Neuron (in vitro differentiated cells): ENCODE measurements around the gene PLOD1.

ENCODE experiments used
- H2AFZ ChIP-seq: one replicate; pipeline ENCODE4 v1.6.1; 2013; ENCODE audit warnings: low read depth, mild to moderate bottlenecking, inconsistent platforms, low read length, moderate library complexity
- H3K27me3 ChIP-seq: one replicate; pipeline ENCODE4 v1.6.1; 2013; ENCODE audit warnings: low read length; ENCODE audit not compliant: insufficient read depth
- H3K36me3 ChIP-seq: one replicate; pipeline ENCODE4 v1.6.1; 2013; ENCODE audit warnings: low read length; ENCODE audit not compliant: insufficient read depth
- H3K4me1 ChIP-seq: one replicate; pipeline ENCODE4 v1.6.1; 2013; ENCODE audit warnings: low read length; ENCODE audit not compliant: insufficient read depth
- H3K4me3 ChIP-seq: 2 replicates; pipeline ENCODE4 v1.5.1; 2013; ENCODE audit warnings: mild to moderate bottlenecking, low read length, moderate library complexity
- H3K9me3 ChIP-seq: one replicate; pipeline ENCODE4 v1.6.1; 2013; ENCODE audit warnings: low read length

Gene PLOD1

GRCh38 chr1:12014141-12014991 is 79.8 kb downstream of the PLOD1 start:
- Histone ChIP-seq H3K4me1 (no peaks in the 10 kb centered on the region), H3K27me3 (no peaks in the 10 kb centered on the region), H2AFZ (no peak overlapping the region), H3K4me3 (no peak overlapping the region), H3K36me3 (peaks cover 32% of the 10 kb centered on the region), H3K9me3 (no peaks in the 10 kb centered on the region)

- no peak overlapping the region for H2AFZ ChIP-seq
- H3K4me3 ChIP-seq = no peak overlapping the region
- no peaks in the 10 kb centered on the region for H3K27me3 ChIP-seq
- H3K4me1 ChIP-seq = peaks cover 2% of the 10 kb centered on the region
- no peaks in the 10 kb centered on the region for H3K9me3 ChIP-seq
- H3K36me3 ChIP-seq = peaks cover 25% of the 10 kb centered on the region
These were observed 80.5 kb downstream of the PLOD1 start for GRCh38 chr1:12015001-12015491.

- Histone ChIP-seq H3K27me3 (no peaks in the 10 kb centered on the region), H3K4me3 (no peak overlapping the region), H3K36me3 (peaks cover 20% of the 10 kb centered on the region), H2AFZ (no peak overlapping the region), H3K9me3 (no peaks in the 10 kb centered on the region), H3K4me1 (peaks cover 5% of the 10 kb centered on the region)
These were observed 81.0 kb downstream of the PLOD1 start for GRCh38 chr1:12015499-12015898.

- H3K4me3 ChIP-seq = no peak overlapping the region
- peaks cover 14% of the 10 kb centered on the region for H3K36me3 ChIP-seq
- H3K4me1 ChIP-seq = peaks cover 5% of the 10 kb centered on the region
- no peaks in the 10 kb centered on the region for H3K27me3 ChIP-seq
- H2AFZ ChIP-seq = no peak overlapping the region
- no peaks in the 10 kb centered on the region for H3K9me3 ChIP-seq
These were observed 81.7 kb downstream of the PLOD1 start for GRCh38 chr1:12016182-12016581.

- Histone ChIP-seq H3K9me3 (no peaks in the 10 kb centered on the region), H3K4me3 (peak overlapping the region; percentile 88), H2AFZ (peak overlapping the region; percentile 80), H3K36me3 (peaks cover 21% of the 10 kb centered on the region), H3K27me3 (no peaks in the 10 kb centered on the region), H3K4me1 (peaks cover 5% of the 10 kb centered on the region)
These were observed 85.5 kb downstream of the PLOD1 start for GRCh38 chr1:12019858-12020509.

GRCh38 chr1:12021616-12022015 is 87.1 kb downstream of the PLOD1 start:
- Histone ChIP-seq H3K9me3 (no peaks in the 10 kb centered on the region), H2AFZ (no peak overlapping the region), H3K27me3 (no peaks in the 10 kb centered on the region), H3K36me3 (peaks cover 29% of the 10 kb centered on the region), H3K4me1 (peaks cover 5% of the 10 kb centered on the region), H3K4me3 (no peak overlapping the region)

- peaks cover 5% of the 10 kb centered on the region for H3K4me1 ChIP-seq
- no peaks in the 10 kb centered on the region for H3K9me3 ChIP-seq
- H3K36me3 ChIP-seq = peaks cover 31% of the 10 kb centered on the region
- no peak overlapping the region for H2AFZ ChIP-seq
- no peak overlapping the region for H3K4me3 ChIP-seq
- H3K27me3 ChIP-seq = no peaks in the 10 kb centered on the region
These were observed 87.5 kb downstream of the PLOD1 start for GRCh38 chr1:12022036-12022435.
